K562 (cell line): ENCODE results near the gene TOR1B.

Source experiments
- SMC3 ChIP-seq: conservative IDR thresholded peaks from 2 replicates; pipeline ENCODE4 v1.6.1; 2011; ENCODE audit warnings: low read depth, low read length, improper control_type of control experiment; ENCODE audit not compliant: insufficient read depth
- TCF3 ChIP-seq: sonication (generic); formaldehyde crosslinking; IDR thresholded peaks from 2 replicates; pipeline ENCODE4 v1.4.0; 2020; ENCODE audit warnings: mild to moderate bottlenecking, missing genetic modification reagents
- ZNF766 ChIP-seq: fragments of 200-800 bp; sonication (Bioruptor generic); conservative IDR thresholded peaks from 2 replicates; pipeline ENCODE4 v1.6.1; 2016; ENCODE audit warnings: missing genetic modification characterization, missing compliant biosample characterization
- TF ChIP-seq, protein P1 (sequence below): sonication (generic); formaldehyde crosslinking; IDR thresholded peaks from 2 replicates; pipeline ENCODE4 v1.8.0; 2022; ENCODE audit warnings: missing genetic modification reagents, mild to moderate bottlenecking, borderline replicate concordance
- TF ChIP-seq, protein P2 (sequence below), 2 experiments: IDR thresholded peaks in 1 of 2; conservative IDR thresholded peaks in 1 of 2; 2 replicates each; pipeline ENCODE4 v1.6.1; 2016; ENCODE audit warnings: low read depth in 2 of 2, mild to moderate bottlenecking in 1 of 2, missing compliant biosample characterization in 1 of 2, missing genetic modification characterization in 1 of 2, moderate library complexity in 1 of 2
- TF ChIP-seq, protein P3 (sequence below), 3 experiments: IDR thresholded peaks in 2 of 3; conservative IDR thresholded peaks in 1 of 3; 2 replicates each; pipeline ENCODE4 v1.5.1; 2011 to 2012; ENCODE audit warnings: low read length in 3 of 3, mild to moderate bottlenecking in 3 of 3, control low read depth in 2 of 3, improper control_type of control experiment in 1 of 3, inconsistent platforms in 1 of 3, low read depth in 1 of 3, mixed read lengths in 1 of 3, moderate library complexity in 1 of 3; ENCODE audit not compliant: insufficient read depth in 2 of 3

DNA sequence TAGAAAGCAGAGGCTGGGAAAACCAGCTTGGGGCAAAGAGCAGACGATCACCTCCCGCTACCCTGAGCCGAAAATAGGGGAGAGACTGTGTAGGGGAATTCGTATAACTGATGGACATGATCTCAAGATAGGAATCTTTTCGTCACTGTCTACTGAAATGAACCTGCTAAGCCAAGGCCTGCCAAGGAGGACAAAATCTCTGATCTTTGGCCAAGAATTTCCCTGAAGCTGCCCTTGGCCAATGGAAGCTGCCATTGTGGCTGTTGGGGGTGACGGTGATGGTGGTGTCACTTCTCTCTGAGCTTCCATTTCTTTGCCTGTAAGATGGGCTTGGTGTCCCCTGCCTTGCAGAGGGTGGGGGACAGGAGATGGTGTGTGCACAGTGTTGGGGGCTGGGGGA, 46.8 kb upstream of the TOR1B start:
- TF ChIP-seq SMC3 (no peak), TCF3 (CRISPR knock-in tag) (no peak), ZNF766 (CRISPR knock-in tag) (no peak)
- TF ChIP-seq, protein P1, sequence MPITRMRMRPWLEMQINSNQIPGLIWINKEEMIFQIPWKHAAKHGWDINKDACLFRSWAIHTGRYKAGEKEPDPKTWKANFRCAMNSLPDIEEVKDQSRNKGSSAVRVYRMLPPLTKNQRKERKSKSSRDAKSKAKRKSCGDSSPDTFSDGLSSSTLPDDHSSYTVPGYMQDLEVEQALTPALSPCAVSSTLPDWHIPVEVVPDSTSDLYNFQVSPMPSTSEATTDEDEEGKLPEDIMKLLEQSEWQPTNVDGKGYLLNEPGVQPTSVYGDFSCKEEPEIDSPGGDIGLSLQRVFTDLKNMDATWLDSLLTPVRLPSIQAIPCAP (CRISPR knock-in tag) = no peak
- TF ChIP-seq, protein P2, sequence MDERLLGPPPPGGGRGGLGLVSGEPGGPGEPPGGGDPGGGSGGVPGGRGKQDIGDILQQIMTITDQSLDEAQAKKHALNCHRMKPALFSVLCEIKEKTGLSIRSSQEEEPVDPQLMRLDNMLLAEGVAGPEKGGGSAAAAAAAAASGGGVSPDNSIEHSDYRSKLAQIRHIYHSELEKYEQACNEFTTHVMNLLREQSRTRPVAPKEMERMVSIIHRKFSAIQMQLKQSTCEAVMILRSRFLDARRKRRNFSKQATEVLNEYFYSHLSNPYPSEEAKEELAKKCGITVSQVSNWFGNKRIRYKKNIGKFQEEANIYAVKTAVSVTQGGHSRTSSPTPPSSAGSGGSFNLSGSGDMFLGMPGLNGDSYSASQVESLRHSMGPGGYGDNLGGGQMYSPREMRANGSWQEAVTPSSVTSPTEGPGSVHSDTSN (CRISPR knock-in tag; IDR thresholded peaks at IDR 0.05; ENCODE audit: low read depth) = no peak
- TF ChIP-seq, protein P2 (tag; conservative IDR thresholded peaks at IDR 0.05; ENCODE audit: low read depth) = no peak
- TF ChIP-seq, protein P3, sequence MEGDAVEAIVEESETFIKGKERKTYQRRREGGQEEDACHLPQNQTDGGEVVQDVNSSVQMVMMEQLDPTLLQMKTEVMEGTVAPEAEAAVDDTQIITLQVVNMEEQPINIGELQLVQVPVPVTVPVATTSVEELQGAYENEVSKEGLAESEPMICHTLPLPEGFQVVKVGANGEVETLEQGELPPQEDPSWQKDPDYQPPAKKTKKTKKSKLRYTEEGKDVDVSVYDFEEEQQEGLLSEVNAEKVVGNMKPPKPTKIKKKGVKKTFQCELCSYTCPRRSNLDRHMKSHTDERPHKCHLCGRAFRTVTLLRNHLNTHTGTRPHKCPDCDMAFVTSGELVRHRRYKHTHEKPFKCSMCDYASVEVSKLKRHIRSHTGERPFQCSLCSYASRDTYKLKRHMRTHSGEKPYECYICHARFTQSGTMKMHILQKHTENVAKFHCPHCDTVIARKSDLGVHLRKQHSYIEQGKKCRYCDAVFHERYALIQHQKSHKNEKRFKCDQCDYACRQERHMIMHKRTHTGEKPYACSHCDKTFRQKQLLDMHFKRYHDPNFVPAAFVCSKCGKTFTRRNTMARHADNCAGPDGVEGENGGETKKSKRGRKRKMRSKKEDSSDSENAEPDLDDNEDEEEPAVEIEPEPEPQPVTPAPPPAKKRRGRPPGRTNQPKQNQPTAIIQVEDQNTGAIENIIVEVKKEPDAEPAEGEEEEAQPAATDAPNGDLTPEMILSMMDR (IDR thresholded peaks at IDR 0.05 in 2 of 3, conservative IDR thresholded peaks at IDR 0.05 in 1 of 3; ENCODE audit: insufficient read depth in 2 of 3, low read depth in 1 of 3, low read length in 3 of 3) = no peak
